Measurements from ENCODE around the gene PLD6. TPM values are rescaled to one million over a fixed set of nuclear protein-coding genes. Genes with fewer than 3 reads are reported as not detected.

The PLD6 gene
- total RNA-seq, 1 donor from 2014 or later: 3.7 TPM

DNA sequence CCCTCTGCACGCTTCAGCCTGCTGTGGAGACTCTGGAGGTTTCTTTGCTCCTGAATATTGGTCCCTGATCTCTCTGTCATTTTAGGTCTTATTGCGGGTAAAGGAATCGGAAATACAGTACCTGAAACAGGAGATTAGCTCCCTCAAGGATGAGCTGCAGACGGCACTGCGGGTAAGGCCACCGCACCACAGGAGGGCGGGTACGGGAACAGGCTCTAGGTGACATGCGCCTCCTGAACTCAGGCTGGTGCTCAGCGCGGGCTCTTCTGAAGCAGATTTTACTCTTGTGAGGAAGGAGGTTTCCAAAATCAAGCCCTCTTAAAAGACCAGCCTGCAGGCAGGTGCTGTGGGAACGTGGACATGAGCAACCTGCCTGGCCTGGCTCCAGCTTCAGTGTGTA lies 29.8 kb downstream of the PLD6 start:
- FAIRE-seq: no peak
- peaks cover 64% of the 10 kb centered on the region for H3K36me3 ChIP-seq (ENCODE audit: control insufficient read depth, insufficient read depth, low read length)

DNA sequence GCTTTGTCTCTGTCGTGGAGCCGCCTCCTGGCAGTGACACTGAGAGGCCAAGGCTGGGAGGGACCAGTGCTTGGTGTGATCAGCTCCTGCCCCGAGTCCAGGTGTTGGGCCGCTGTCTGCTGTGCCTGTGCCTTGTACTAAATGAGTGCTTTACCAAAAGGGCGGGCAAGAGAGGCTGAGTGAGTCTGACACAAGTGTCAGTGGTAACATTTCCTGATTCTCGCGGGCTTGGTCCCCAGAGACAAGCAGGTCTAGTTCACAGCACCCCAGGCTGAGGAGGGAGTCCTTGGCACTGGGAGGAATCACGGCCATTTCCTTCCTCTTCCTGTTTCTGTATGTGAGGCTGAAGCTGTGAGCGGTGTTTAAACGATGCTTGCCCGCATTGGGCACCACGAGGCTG lies 30.2 kb downstream of the PLD6 start:
- no peak for DNase-seq (ENCODE audit: low read depth)
- no peak overlapping the region for H3K4me3 ChIP-seq (ENCODE audit: low read depth, low read length)
- peaks cover 64% of the 10 kb centered on the region for H3K36me3 ChIP-seq (ENCODE audit: control insufficient read depth, insufficient read depth, low read length)
- no peak for TF ChIP-seq CTCF (IDR thresholded peaks at IDR 0.05; ENCODE audit: insufficient read depth, low read length, severe bottlenecking)
- no peaks in the 10 kb centered on the region for H3K27me3 ChIP-seq (ENCODE audit: control insufficient read depth, insufficient read depth, low read length)
- no peak for FAIRE-seq

More for the DNA sequence above, 29.8 kb downstream of the PLD6 start:
- Histone ChIP-seq H3K27me3 (ENCODE audit: control insufficient read depth, insufficient read depth, low read length) (no peaks in the 10 kb centered on the region), H3K4me3 (ENCODE audit: low read depth, low read length) (no peak overlapping the region)
- TF ChIP-seq CTCF (IDR thresholded peaks at IDR 0.05; ENCODE audit: insufficient read depth, low read length, severe bottlenecking): no peak
- DNase-seq (ENCODE audit: low read depth): no peak

- no peak for DNase-seq (ENCODE audit: low read depth)
- no peak overlapping the region for H3K4me3 ChIP-seq (ENCODE audit: low read depth, low read length)
- FAIRE-seq: no peak
- peaks cover 59% of the 10 kb centered on the region for H3K36me3 ChIP-seq (ENCODE audit: control insufficient read depth, insufficient read depth, low read length)
- TF ChIP-seq CTCF (IDR thresholded peaks at IDR 0.05; ENCODE audit: insufficient read depth, low read length, severe bottlenecking): no peak
- H3K27me3 ChIP-seq (ENCODE audit: control insufficient read depth, insufficient read depth, low read length): no peaks in the 10 kb centered on the region
Measured at GRCh38 chr17:17175340-17175739, 30.8 kb downstream of the PLD6 start.

DNA sequence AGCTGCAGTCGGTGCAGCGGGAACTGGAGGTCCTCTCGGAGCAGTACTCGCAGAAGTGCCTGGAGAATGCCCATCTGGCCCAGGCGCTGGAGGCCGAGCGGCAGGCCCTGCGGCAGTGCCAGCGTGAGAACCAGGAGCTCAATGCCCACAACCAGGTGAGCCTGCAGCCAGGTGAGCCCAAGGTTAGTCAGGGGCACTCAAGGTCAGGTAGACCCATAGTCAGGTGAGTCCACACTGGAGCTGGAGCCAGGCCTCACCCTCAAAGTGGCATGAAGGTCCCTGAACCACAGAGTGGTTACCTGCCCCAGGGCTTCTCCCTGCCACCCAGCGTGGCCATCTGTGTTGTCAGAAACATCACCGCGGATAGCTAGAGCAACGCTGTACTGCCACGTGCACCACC lies 32.2 kb downstream of the PLD6 start:
- no peaks in the 10 kb centered on the region for H3K27me3 ChIP-seq (ENCODE audit: control insufficient read depth, insufficient read depth, low read length)
- no peak overlapping the region for H3K4me3 ChIP-seq (ENCODE audit: low read depth, low read length)
- TF ChIP-seq CTCF (IDR thresholded peaks at IDR 0.05; ENCODE audit: insufficient read depth, low read length, severe bottlenecking): no peak
- DNase-seq (ENCODE audit: low read depth): no peak
- no peak for FAIRE-seq
- H3K36me3 ChIP-seq (ENCODE audit: control insufficient read depth, insufficient read depth, low read length): peaks cover 50% of the 10 kb centered on the region

GRCh38 chr17:17172990-17173389 lies 33.1 kb downstream of the PLD6 start:
- FAIRE-seq (no peak), DNase-seq (ENCODE audit: low read depth) (no peak)
- Histone ChIP-seq H3K4me3 (ENCODE audit: low read depth, low read length) (no peak overlapping the region), H3K36me3 (ENCODE audit: control insufficient read depth, insufficient read depth, low read length) (peaks cover 53% of the 10 kb centered on the region), H3K27me3 (ENCODE audit: control insufficient read depth, insufficient read depth, low read length) (no peaks in the 10 kb centered on the region)
- no peak for TF ChIP-seq CTCF (IDR thresholded peaks at IDR 0.05; ENCODE audit: insufficient read depth, low read length, severe bottlenecking)
